K562 (cell line): ENCODE results near the gene CEACAM21. TPM values are rescaled to one million over a fixed set of nuclear protein-coding genes. Genes with fewer than 3 reads are reported as not detected.

Source experiments
- HOXB6 ChIP-seq: fragments of 250-450 bp; sonication (Bioruptor Pico); IDR thresholded peaks from 2 replicates; pipeline ENCODE4 v1.5.1; 2022; ENCODE audit warnings: mild to moderate bottlenecking, borderline replicate concordance
- JUN ChIP-seq, 2 experiments: sonication (generic) in 1 of 2; formaldehyde crosslinking in 1 of 2; IDR thresholded peaks; 2 replicates each; pipeline versions ENCODE4 v1.6.1 to v1.8.0; 2012 to 2022; ENCODE audit warnings: borderline replicate concordance in 2 of 2, mild to moderate bottlenecking in 2 of 2, improper control_type of control experiment in 1 of 2, low read depth in 1 of 2, low read length in 1 of 2, missing genetic modification reagents in 1 of 2
- U2AF1 ChIP-seq: fragments of 200-400 bp; formaldehyde crosslinking; optimal IDR thresholded peaks from 2 replicates; pipeline ENCODE3; 2017; ENCODE audit warnings: mild to moderate bottlenecking, low read depth, low read length, moderate library complexity
- ZNF766 ChIP-seq: fragments of 200-800 bp; sonication (Bioruptor generic); conservative IDR thresholded peaks from 2 replicates; pipeline ENCODE4 v1.6.1; 2016; ENCODE audit warnings: missing genetic modification characterization, missing compliant biosample characterization
- polyA plus RNA-seq, 8 experiments: library from polyadenylated mRNA; depleted of rRNA in 4 of 8; stranded (reverse) in 5 of 8; unstranded in 3 of 8; fragments of >200 nt; fragmentation: Nextera tagmentation in 2 of 8; fragmentation: Illumina TruSeq in 1 of 8; extraction: Ambion mirVana in 2 of 8; extraction: Trizol in 1 of 8; gene quantifications; 2 replicates each; pipeline versions ENCODE4 v1.2.1 to v1.2.3, GENCODE V29; 2011 to 2014; ENCODE audit warnings: inconsistent platforms in 1 of 8, missing spikeins in 1 of 8
- total RNA-seq, 7 experiments: library from RNA; depleted of rRNA in 6 of 7; stranded (reverse); fragments of >200 nt in 6 of 7; fragmentation: Illumina TruSeq in 2 of 7; extraction: Trizol in 2 of 7; gene quantifications; 2 replicates each; pipeline versions ENCODE4 v1.2.1 to v1.2.3, GENCODE V29; 2011 to 2021; ENCODE audit warnings: low replicate concordance in 1 of 7
- TF ChIP-seq, protein P1 (sequence below): fragments of 450-650 bp; IDR thresholded peaks from 2 replicates; pipeline ENCODE4 v1.6.1; 2016; ENCODE audit warnings: missing biosample characterization, missing genetic modification characterization
- TF ChIP-seq, protein P2 (sequence below): sonication (generic); formaldehyde crosslinking; IDR thresholded peaks from 2 replicates; pipeline ENCODE4 v1.8.0; 2022; ENCODE audit warnings: mild to moderate bottlenecking, missing genetic modification reagents
- TF ChIP-seq, protein P3 (sequence below), 2 experiments: fragments of 450-650 bp; conservative IDR thresholded peaks; 2 replicates each; pipeline ENCODE4 v1.6.1; 2017; ENCODE audit warnings: mild to moderate bottlenecking in 2 of 2, moderate library complexity in 2 of 2

The CEACAM21 gene
- total and polyA plus RNA-seq, 9 of the 15 experiments (the other 6 are each of a cell fraction or from before 2014, with no cell fraction given), result 0.06 to 0.40 (median 0.18) TPM; not detected in 1

DNA sequence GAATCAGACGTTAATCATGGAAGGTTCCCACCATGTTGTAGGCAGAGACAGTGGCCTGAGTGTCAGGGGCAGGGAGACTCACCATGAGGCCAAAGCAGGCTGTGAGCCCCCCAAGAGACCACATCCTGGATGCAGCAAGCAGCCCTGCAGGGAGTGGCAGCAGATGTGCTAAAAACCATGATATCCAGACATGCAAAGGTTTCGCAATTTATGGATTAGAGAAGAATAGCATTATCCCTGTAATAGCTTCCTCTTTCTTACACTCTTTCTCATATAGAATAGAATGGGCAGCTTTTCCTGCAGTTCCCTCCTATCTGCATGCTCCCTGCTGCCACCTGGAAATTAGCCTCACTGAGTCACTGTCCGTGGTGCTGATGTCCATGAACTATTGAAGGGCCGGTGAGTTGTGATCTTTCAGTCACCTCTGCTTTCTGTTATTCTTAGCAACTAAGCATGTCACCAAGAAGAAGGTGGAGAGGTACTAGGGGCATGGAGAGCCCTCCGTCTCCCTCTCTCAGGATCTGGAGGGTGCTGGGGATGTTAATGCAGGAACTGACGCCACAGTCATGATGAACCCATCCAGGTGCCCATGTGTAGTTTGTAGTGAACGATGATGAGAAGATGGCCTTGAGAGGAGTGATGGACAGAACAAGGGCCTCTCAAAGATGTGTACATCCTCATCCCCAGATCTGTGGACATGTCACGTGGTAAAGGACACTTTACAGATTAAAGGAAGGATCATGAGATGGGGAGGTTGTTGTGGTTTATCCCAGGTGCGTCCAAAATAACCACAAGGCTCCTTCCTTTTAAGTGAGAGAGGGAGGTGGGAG, 41.0 kb downstream of the CEACAM21 start (continued):
- TF ChIP-seq U2AF1 (no peak), ZNF766 (peak; percentile 55; the same call in 1 of the 2 replicates), JUN (IDR thresholded peaks at IDR 0.05; ENCODE audit: borderline replicate concordance, low read depth, low read length) (no peak), JUN (CRISPR knock-in tag; IDR thresholded peaks at IDR 0.05; ENCODE audit: borderline replicate concordance) (no peak), HOXB6 (no peak)
- TF ChIP-seq, protein P1, sequence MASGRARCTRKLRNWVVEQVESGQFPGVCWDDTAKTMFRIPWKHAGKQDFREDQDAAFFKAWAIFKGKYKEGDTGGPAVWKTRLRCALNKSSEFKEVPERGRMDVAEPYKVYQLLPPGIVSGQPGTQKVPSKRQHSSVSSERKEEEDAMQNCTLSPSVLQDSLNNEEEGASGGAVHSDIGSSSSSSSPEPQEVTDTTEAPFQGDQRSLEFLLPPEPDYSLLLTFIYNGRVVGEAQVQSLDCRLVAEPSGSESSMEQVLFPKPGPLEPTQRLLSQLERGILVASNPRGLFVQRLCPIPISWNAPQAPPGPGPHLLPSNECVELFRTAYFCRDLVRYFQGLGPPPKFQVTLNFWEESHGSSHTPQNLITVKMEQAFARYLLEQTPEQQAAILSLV (tag), result no peak
- TF ChIP-seq, protein P2, sequence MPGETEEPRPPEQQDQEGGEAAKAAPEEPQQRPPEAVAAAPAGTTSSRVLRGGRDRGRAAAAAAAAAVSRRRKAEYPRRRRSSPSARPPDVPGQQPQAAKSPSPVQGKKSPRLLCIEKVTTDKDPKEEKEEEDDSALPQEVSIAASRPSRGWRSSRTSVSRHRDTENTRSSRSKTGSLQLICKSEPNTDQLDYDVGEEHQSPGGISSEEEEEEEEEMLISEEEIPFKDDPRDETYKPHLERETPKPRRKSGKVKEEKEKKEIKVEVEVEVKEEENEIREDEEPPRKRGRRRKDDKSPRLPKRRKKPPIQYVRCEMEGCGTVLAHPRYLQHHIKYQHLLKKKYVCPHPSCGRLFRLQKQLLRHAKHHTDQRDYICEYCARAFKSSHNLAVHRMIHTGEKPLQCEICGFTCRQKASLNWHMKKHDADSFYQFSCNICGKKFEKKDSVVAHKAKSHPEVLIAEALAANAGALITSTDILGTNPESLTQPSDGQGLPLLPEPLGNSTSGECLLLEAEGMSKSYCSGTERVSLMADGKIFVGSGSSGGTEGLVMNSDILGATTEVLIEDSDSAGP, result no peak
- TF ChIP-seq, protein P3, sequence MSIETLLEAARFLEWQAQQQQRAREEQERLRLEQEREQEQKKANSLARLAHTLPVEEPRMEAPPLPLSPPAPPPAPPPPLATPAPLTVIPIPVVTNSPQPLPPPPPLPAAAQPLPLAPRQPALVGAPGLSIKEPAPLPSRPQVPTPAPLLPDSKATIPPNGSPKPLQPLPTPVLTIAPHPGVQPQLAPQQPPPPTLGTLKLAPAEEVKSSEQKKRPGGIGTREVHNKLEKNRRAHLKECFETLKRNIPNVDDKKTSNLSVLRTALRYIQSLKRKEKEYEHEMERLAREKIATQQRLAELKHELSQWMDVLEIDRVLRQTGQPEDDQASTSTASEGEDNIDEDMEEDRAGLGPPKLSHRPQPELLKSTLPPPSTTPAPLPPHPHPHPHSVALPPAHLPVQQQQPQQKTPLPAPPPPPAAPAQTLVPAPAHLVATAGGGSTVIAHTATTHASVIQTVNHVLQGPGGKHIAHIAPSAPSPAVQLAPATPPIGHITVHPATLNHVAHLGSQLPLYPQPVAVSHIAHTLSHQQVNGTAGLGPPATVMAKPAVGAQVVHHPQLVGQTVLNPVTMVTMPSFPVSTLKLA (conservative IDR thresholded peaks at IDR 0.05), result no peak
- TF ChIP-seq, all 486 proteins: peak for 7
